Stomach smooth muscle (tissue), 2 donors: ENCODE results near the gene INPP5K.

Source experiments
- H3K27ac ChIP-seq: one replicate; pipeline ENCODE4 v1.7.0; 2013; ENCODE audit warnings: mild to moderate bottlenecking, low read length, inconsistent platforms
- H3K27me3 ChIP-seq, 2 donors: one replicate each; pipeline ENCODE4 v1.7.0; 2013; ENCODE audit warnings: low read length in 2 of 2; ENCODE audit not compliant: insufficient read depth in 2 of 2, control insufficient read depth in 1 of 2
- H3K36me3 ChIP-seq, 2 donors: one replicate each; pipeline ENCODE4 v1.7.0; 2013; ENCODE audit warnings: low read length in 2 of 2; ENCODE audit not compliant: control insufficient read depth in 2 of 2, insufficient read depth in 2 of 2
- H3K4me1 ChIP-seq: one replicate; pipeline ENCODE4 v1.7.0; 2013; ENCODE audit warnings: low read length; ENCODE audit not compliant: control insufficient read depth, insufficient read depth
- H3K4me3 ChIP-seq, 2 donors: one replicate each; pipeline ENCODE4 v1.7.0; 2013; ENCODE audit warnings: low read length in 2 of 2
- H3K9ac ChIP-seq, 2 donors: one replicate each; pipeline ENCODE4 v1.7.0; 2013; ENCODE audit warnings: low read length in 2 of 2, mild to moderate bottlenecking in 1 of 2
- H3K9me3 ChIP-seq, 2 donors: one replicate each; pipeline ENCODE4 v1.7.0; 2013; ENCODE audit warnings: low read length in 2 of 2; ENCODE audit not compliant: control insufficient read depth in 2 of 2
- donor health status: healthy.
- donor health status: Pancreatic carcinoma.

Gene INPP5K

GRCh38 chr17:1493291-1493980 is 23.0 kb downstream of the INPP5K start:
- Histone ChIP-seq H3K9me3 (no peaks in the 10 kb centered on the region), H3K4me3 (peak overlapping the region in 1 of 2 donors; percentile 67), H3K9ac (peak overlapping the region; percentile 21 to 22), H3K36me3 (peaks cover 0 to 12% of the 10 kb centered on the region in 2 donors), H3K4me1 (peaks cover 77% of the 10 kb centered on the region), H3K27me3 (no peaks in the 10 kb centered on the region), H3K27ac (peak overlapping the region; percentile 84)

GRCh38 chr17:1492249-1493206 is 23.9 kb downstream of the INPP5K start, which contains the start of gene MYO1C:
Gene MYO1C (minus strand): TSS chr17:1492686. CDS start chr17:1492487, 199 bp downstream.
- Histone ChIP-seq H3K4me3 (peak within 1 kb of the TSS; percentile 38 to 67), H3K4me1 (peaks cover 85% of the 10 kb centered on the region), H3K36me3 (peaks cover 0 to 8% of the 10 kb centered on the region in 2 donors), H3K27me3 (no peaks in the 10 kb centered on the region), H3K27ac (peak within 1 kb of the TSS; percentile 84), H3K9me3 (no peaks in the 10 kb centered on the region), H3K9ac (peak within 1 kb of the TSS; percentile 64 to 71)

DNA sequence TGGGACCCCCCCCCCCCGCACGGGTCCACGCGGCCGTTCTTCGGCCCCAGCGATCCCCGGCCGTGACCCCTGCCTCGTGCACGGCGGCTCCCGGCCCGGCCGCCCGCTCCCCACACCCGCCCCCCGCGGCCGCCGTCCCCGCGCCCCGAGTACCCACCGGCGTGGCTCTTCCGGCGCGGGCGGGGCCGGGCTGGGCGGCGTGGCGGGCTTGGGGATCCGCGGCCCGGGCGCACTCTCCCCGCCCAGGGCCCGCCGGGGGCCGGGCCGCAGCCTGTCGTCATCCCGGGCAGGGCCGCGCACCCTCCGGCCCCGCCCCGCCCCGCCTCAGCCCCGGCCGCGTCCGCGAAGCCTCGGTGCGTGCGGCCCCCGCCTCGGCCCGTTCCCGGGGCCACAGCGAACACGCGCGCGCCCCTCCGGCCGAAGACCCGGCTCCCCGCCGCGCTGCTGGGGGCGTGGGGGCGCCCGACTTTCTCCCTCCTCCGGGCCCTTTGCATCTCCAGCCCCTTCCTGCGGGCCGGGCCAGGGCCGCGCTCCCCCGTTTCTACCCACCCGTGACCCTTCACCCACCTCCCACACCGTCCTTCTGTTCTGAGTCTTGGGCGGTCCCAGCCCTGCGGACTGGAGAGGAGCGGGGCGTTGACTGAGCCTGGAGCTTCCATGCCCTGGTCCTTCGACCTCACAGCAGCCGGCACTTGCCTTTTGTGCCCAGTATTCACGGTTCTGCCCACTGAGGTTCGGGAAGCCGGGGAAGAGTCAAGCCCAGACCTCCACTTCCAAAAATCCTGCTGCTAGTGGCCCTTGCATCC is 24.8 kb downstream of the INPP5K start:
- Histone ChIP-seq H3K9ac (peak overlapping the region; percentile 71 to 73), H3K9me3 (no peaks in the 10 kb centered on the region), H3K36me3 (peaks cover 0 to 7% of the 10 kb centered on the region in 2 donors), H3K4me1 (peaks cover 91% of the 10 kb centered on the region), H3K4me3 (peak overlapping the region; percentile 57 to 79), H3K27ac (peak overlapping the region; percentile 84), H3K27me3 (no peaks in the 10 kb centered on the region)

DNA sequence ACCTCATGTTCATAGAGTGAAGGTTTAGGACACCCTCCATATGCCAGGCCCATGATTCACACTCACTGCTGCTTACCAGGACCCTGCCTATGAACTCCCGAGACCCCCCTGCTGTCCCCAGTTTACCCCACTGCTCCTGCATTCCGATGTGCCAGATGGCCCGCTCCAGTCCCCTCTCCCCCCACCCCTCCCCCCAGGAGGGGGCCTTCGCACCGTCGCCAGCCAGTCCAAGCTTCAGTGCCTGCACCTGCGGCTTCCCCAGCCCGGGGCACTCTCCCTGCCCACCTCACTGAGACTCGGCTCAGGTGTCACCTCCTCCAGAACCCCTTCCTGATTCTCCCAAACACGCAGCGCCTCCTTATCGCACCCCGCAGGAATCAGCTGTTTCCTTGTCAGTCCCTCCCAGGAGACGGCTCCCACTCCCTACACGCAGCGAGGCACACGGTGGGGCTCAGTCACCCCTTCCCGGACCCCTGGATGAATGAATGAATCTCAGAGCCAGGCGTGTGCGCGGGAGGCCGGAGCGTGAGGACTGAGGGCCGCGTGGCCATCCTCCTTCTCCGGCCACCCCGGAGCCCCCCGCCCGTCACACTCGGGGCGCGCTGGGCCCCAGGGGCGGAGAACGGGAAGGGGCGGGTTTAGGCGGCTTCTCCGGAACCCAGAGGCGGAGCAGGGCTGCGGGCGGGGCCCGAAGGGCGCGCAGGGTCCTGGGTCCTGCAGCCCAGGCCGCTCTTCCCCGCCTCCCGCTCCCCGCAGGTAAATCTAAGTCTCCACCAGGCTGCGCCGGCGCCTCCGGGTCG is 25.6 kb downstream of the INPP5K start:
- Histone ChIP-seq H3K27ac (peak overlapping the region; percentile 62), H3K9me3 (no peaks in the 10 kb centered on the region), H3K4me1 (peaks cover 89% of the 10 kb centered on the region), H3K4me3 (peak overlapping the region; percentile 57 to 79), H3K9ac (peak overlapping the region; percentile 68 to 73), H3K27me3 (no peaks in the 10 kb centered on the region), H3K36me3 (no peaks in the 10 kb centered on the region)

DNA sequence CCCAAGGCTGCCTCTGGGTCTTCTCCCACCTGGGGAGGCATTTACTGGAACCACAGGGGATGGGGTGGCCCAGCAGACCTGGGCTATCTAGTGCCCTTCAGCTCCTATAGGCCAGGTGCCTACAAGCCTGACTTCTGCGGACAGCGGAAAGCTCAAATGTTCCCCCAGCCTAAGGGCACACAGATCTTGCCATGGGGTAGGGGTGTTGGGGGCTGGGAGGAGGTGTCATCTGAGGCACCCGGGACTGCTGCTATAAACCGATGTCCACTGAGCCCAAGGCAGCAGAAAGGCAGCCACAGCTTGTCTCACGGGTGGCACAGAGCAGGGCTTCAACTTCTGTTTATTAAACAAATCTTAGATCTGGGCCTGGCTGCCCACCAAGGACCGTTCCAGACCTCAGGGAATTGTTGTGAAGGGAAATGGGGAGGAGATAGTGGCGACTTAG is 27.6 kb downstream of the INPP5K start:
- no peaks in the 10 kb centered on the region for H3K36me3 ChIP-seq
- peak overlapping the region; percentile 77 to 84 for H3K9ac ChIP-seq
- H3K4me1 ChIP-seq = peaks cover 79% of the 10 kb centered on the region
- peak overlapping the region; percentile 75 to 79 for H3K4me3 ChIP-seq
- no peaks in the 10 kb centered on the region for H3K27me3 ChIP-seq
- H3K27ac ChIP-seq = peak overlapping the region; percentile 89
- no peaks in the 10 kb centered on the region for H3K9me3 ChIP-seq

DNA sequence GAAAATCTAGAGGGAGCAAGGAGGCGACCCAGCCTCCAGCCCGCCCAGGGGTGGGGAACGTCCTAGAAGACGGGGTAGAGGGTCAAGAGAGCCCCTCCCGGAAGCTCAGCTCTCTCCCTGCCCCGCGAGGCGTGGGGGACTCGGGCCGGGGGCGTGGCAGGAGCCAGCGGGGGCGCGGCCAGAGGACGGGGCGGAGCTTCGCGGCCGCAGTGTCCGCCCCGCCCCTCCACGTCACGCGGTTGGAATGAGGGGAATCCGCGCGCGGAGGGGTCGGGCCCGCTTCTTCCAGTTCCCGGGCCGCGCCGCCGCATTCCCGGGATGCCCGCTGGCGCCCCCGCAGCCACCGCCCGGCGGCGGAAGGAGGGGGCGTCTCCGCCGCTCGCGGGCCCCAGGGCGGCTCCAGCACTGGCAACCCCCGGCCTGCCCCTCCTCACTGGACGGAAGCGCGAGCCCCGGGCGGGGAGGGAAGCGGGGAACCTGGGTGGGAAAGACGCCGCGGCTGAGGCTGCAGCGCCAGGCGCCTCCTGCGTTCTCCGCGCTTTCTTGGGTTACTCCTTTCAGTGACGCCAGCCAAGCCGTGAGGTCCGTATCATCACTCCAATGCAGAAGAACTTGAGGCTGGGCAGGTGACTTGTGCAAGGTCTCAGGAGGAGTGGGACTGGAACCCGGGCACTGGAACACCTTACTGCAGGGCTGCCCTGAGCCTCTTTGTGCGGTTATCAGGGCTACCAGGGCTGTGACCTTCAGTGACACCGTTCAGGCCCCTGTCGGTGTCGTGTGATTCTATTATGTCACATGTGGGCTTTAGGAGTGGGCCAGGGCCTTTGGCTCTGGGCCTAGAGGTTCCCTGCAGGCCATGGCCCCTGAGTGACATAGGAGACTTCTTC is 28.2 kb downstream of the INPP5K start:
- peaks cover 77% of the 10 kb centered on the region for H3K4me1 ChIP-seq
- H3K9ac ChIP-seq = peak overlapping the region; percentile 77 to 84
- H3K9me3 ChIP-seq = no peaks in the 10 kb centered on the region
- no peaks in the 10 kb centered on the region for H3K27me3 ChIP-seq
- H3K27ac ChIP-seq = peak overlapping the region; percentile 89
- H3K4me3 ChIP-seq = peak overlapping the region; percentile 75 to 79
- H3K36me3 ChIP-seq = peaks cover 2 to 3% of the 10 kb centered on the region in 2 donors

DNA sequence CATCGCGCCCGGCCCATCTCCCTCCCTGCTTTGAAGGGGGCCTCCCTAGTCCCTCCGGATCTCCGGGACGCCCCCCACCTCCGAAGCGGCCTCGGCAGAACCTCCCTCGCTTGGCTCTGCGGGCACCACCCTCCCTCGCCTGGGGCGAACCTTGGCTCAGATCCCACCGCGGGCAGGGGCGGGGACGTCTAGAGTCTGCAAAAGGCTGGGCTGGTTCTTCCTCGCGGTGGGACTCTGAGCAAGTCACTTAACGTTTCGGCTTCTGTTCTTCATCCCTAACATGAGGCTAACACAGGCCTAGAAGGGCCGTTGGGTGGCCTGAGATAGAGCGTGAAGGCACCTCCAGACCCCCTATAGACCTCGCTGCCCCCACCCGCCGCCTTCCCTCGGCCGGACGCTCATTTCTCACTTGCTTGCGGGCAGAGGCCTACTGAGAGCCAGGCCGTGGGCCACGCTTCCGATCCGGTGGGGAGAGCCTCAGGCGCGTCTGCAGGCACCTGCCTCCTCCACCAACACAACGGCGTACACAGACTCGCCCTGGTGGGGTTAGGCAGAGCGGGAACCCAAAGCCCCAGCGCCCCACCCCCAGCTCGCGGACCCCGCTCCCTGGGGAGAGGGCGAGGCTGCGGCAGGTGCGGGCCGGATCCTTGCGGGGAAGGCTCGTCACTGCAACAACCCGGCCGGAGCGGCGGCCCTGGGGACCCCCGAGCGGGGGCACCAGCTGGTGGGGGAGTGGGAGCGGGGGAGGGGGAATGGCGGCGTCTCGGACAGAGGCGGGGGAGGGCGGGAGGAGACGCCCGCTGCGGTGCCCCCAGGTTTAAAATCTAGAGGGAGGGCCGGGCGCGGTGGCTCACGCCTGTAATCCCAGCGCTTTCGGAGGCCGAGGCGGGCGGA is 29.4 kb downstream of the INPP5K start:
- H3K27ac ChIP-seq = peak overlapping the region; percentile 89
- H3K9me3 ChIP-seq = no peaks in the 10 kb centered on the region
- H3K36me3 ChIP-seq = peaks cover 7 to 8% of the 10 kb centered on the region in 2 donors
- H3K4me1 ChIP-seq = peaks cover 73% of the 10 kb centered on the region
- no peaks in the 10 kb centered on the region for H3K27me3 ChIP-seq
- H3K9ac ChIP-seq = peak overlapping the region in 1 of 2 donors; percentile 6
- H3K4me3 ChIP-seq = peak overlapping the region in 1 of 2 donors; percentile 75

DNA sequence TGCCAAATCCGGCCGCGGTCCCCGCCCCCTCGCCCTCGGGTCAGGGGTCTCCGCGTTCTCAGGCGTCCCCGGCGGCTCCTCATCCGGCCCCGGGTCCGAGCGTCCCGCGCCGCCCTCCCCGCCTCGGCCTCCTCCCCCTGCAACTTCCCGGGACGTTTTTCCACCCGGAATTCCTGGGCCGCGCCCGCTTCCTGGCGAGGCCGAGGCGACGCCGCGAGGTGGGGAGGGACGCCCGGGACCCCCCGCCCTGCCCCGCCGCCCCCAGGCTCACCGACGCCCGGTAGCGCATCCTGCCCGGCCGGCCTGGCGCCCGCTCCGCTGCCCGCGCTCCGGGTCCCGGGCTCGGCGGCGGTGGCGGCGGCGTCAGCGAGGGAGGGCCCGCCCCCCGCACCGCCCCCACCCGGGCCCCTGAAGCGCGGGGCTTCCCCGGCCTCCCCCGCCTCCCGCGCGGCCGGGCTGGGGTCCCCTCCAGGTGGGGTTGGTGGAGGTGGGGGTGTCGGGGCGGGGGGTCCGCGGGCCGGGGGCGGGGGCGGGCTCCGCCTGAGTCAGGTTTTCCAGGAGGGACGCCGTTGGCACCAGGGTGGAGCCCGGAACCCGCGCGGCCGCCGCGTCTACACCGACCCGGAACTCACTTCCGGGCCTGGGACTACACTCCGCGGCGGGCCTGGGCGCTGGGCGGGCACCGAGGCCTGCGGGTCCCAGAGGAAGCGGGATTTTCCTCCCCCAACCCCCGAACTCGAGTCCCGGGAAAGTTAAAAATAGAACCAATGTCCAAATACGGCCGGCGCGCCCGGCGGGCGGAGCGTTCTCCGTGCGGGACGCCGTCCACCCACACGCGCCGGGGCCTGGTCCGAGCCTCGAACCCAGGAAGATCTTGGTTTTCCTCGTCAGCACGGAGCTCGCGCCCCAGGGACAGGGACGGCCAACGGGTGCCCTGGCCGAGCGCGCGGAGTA is 30.7 kb downstream of the INPP5K start:
- no peaks in the 10 kb centered on the region for H3K27me3 ChIP-seq
- peaks cover 14 to 16% of the 10 kb centered on the region in 2 donors for H3K36me3 ChIP-seq
- H3K9ac ChIP-seq = peak overlapping the region; percentile 78 to 81
- H3K9me3 ChIP-seq = no peaks in the 10 kb centered on the region
- peaks cover 73% of the 10 kb centered on the region for H3K4me1 ChIP-seq
- H3K27ac ChIP-seq = peak overlapping the region; percentile 89
- H3K4me3 ChIP-seq = peak overlapping the region; percentile 71 to 80
